GM20431 (cell line): ENCODE measurements around the gene IL10.
"Not testable (repeated sequence)": the region's sequence is repeated elsewhere in the genome, so short reads cannot be mapped to it uniquely, and the experiment has no call there.

Experiments
- in situ Hi-C: fragments of 300-500 bp; cut with MseI, MboI; formaldehyde crosslinking; loops from one replicate; pipeline ENCODE4 v1.15.0; 2020; ENCODE audit warnings: low sequenced_read_pairs; ENCODE audit not compliant: unreplicated experiment

The IL10 gene

DNA sequence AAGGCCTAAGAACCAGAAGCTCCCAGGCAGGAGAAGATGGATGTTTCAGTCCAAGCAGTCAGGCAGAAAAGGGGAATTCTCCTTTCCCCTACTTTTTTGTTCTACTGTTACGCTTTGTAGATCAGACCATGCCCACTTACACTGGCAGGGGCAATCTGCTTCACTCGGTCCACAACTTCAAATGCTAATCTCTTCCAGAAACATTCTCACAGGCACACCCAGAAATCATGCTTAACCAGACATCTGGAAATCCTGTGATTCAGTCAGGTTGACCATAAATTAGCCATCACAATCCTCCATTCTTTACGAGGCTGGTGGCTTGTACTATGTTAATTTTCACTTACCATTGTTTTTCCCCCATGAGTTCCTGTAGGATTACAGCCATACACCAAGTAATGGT, 23.8 kb upstream of the IL10 start:
- in situ Hi-C loops: no loop called here

- in situ Hi-C loops: no loop called here
Observed at GRCh38 chr1:206794294-206794908, 22.1 kb upstream of the IL10 start.

DNA sequence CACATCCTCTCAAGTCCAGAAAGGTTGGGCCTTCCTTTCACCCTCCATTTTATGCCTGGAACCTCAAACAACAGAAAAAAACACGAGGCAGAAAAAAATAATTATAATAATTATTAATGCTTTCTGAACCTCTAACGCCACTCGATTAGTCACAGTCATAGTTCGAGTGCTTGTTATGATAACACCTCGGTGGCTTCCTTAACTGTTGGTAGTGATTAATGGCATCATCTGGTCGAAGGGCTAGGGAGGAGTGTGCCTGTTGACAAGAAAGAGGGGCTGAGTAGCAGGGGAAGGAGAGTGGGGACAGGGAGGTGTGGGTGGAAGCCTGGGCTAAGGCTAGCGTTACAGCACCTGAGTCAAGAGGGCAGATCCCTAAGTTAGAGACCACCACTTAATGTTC, 21.3 kb upstream of the IL10 start:
- in situ Hi-C loops: no loop called here

- in situ Hi-C loops: no loop called here
Observed at GRCh38 chr1:206792939-206793607, 20.8 kb upstream of the IL10 start.

- in situ Hi-C loops: no loop called here
Observed at GRCh38 chr1:206790502-206791250, 18.4 kb upstream of the IL10 start.

GRCh38 chr1:206788487-206789050, 16.3 kb upstream of the IL10 start:
- in situ Hi-C loops: no loop called here

GRCh38 chr1:206787891-206788290, 15.6 kb upstream of the IL10 start:
- in situ Hi-C loops: no loop called here

DNA sequence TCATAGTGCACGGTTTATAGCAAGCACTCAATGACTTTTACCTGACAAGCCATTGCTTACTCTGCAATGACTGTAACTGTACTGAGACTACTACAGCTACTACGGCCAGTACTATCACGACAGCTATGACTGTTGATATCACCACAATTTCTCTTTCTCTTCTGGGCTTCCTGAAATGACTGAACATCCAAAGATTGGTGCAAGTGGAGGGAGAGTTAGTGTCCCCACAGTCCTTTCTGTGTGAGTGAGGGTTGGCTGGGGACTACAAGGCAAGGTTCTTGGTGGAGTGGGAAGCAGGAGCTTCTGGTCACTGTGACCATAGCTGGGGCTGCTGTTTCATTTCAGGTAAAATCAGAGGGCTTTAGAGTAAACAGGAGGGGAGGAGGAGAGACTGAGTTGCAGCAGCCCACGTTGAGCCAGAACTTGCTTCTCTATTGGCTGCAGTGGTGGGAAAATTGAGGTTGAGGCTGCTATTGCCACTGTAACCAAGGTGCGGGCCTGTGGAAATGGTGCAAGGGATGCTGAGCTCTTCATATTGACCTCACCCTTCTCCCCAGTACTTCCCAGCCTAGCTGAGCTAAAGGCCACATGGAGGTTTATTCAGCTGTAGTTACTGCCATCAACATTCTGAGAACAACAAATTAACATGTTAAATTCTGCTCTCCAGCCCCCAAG, 14.1 kb upstream of the IL10 start:
- in situ Hi-C loops: no loop called here

DNA sequence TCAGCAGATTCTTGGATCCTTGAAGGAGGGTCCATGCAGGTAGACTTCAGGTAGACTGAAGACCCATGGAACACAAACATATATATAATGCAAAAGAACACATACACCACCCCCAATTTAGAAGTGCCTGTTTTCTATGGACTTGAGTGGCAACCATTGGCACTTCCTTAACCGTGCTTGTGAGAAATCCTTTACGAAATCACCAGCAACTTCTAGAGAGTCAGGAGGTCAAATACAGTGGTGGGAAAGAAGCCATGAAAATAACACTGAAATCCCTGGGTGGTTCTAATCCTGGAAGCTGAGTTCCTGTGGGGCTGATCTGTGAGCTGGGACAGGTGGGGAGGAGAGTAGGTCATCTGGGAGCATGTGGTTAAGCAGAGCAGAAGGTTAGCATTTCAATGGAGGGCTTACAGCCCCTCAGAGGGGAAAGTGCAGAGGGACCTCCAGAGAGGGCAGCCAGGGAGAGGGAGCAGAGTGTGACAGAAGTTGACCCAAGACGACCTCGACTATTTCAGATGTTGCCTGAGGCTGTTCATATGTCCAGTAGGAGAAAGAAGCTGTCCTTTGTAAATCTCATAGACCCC, 13.0 kb upstream of the IL10 start:
- in situ Hi-C loops: no loop called here

DNA sequence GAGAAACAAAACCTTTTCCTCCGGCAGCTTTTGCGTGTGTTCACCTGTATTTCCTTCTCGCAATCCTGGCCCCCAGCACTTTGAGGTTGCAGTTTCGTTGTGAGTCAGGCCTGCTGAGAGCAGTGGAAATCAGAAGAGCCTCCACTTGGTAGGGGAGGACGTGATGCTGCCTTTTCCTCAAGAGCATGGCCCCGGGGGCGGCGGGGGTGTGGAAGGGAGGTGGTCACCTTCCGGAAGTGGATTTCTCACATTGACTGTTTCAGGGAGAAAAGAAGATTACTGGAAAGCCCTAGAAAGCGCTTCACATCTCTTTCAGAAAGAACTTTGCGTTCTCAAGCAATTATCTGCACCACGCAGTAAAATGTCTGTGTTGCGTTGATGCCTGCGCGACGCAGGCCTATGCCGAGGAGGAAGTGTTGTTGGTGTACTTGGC, 12.2 kb upstream of the IL10 start:
- in situ Hi-C loops: no loop called here

DNA sequence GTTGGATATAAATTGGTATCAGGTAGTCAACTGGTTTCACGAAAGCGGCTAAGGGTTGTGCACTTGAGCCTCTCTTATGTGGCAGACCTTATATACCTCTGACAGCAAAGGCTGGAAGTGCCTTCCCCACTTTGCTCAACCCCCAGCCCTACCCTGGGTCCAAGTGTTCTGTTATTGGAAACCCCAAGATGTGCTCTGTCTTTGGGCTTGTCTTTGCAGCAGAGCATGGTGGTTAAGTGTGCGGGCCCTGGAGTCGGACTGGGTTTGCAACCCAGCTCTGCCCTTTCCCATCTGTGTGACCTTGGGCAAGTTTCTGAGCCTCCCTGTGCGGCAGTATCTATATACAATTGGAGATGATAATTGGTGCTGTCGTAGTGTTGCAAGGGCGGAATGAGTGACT, 11.2 kb upstream of the IL10 start:
- in situ Hi-C loops: no loop called here

- in situ Hi-C loops: no loop called here
Observed at GRCh38 chr1:206782448-206782847, 10.2 kb upstream of the IL10 start.

DNA sequence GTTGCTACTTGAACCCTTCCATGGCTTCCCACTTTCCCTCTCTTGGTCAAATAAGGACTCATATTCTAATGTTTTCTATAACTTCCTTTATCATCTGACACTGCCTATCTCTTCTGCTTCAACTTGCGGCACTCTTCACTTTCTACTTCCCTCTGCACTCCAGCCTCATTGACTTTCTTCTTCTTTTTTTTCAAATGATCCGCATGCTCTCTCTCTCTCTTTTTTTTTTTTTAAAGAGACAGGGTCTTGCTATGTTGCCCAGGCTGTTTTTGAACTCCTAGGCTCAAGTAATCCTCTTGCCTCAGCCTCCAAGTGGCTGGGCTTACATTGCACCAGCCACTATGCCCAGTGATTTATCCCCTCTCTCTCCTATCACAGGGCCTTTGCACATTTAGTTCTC, 7.3 kb upstream of the IL10 start:
- in situ Hi-C loops: no loop called here

- in situ Hi-C loops: not testable (repeated sequence)
Observed at GRCh38 chr1:206778911-206779310, 6.6 kb upstream of the IL10 start.

GRCh38 chr1:206778031-206778430, 5.7 kb upstream of the IL10 start:
- in situ Hi-C loops: no loop called here

- in situ Hi-C loops: no loop called here
Observed at GRCh38 chr1:206776229-206776628, 3.9 kb upstream of the IL10 start.

DNA sequence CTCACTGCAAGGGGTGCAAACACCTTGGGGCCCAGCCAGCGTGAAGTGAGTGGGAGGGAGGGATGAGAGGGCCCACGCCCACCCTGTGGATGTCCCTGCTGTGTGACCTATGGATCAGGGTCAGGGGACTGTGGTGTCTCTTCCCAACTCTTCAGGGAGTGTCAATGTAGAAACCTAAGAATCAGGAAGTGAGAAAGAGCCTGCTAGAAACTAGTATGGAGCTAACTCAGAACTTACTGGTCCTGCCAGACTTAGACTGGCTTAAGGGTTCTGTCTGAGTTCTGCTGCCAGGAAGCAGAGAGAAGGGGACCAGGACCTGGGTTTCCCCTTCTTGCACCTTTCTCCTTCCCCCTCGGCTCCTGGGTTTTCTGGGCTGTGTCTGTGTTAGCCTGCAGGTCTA, 1.8 kb upstream of the IL10 start:
- in situ Hi-C loops: no loop called here

GRCh38 chr1:206771338-206771692, 979 bp downstream of the IL10 start:
- in situ Hi-C loops: no loop called here

DNA sequence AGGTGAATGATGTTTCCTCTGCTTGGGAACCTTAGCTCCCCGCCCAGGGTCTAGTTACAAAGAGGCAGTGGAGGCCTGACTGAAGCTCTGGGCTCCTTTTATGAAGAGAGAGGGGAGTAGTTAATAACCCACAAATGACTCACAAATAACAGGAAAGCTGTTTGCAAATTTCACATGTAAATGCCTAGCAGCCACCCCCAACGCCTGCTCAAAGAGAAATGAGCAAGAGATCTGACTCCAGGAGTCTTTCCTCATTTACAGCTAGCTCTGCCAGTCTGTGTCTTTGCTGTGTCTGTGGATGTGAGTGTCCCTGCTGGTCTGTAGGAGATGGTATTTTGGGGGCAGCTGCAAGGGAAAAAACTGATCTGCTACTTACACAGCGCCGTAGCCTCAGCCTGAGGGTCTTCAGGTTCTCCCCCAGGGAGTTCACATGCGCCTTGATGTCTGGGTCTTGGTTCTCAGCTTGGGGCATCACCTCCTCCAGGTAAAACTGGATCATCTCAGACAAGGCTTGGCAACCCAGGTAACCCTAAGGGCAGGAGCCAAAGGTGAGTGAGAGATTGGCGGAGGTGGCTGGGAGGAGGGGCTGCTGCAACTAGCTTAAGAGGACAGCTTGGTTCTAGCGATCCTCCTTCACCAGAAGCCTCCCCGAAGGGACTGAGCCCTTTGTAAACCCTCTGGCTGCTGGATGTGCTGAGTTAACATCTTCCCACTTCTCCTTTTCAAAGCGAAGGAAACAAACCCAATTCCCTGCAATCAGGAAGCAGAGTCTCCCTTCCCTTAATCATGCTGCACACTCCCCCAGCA, 1.6 kb downstream of the IL10 start, which contains the start of gene IL19:
Gene IL19 (plus strand): TSS at position 243 of the 807 bp plus-strand sequence. CDS start 65,890 bp downstream, outside the sequence.
- in situ Hi-C loops: no loop called here
